Osteoblast (primary cell): Measurements from ENCODE around the gene PIK3R5. TPM values are rescaled to one million over a fixed set of nuclear protein-coding genes. Genes with fewer than 3 reads are reported as not detected.
A peak's percentile ranks its signal among the peaks of the same experiment; 100 is the strongest.

Source experiments
- DNase-seq: peaks from one replicate; pipeline ENCODE4 v3.0.0; 2011; ENCODE audit warnings: low spot score, mixed read lengths; ENCODE audit not compliant: insufficient read length; ENCODE audit errors: missing footprints
- H2AFZ ChIP-seq: 2 replicates; pipeline ENCODE4 v1.6.0; 2011; ENCODE audit warnings: mild to moderate bottlenecking, low read length
- H3K27ac ChIP-seq: 2 replicates; pipeline ENCODE4 v1.5.1; 2011; ENCODE audit warnings: mild to moderate bottlenecking, low read depth, low read length, moderate library complexity
- H3K27me3 ChIP-seq: 2 replicates; pipeline ENCODE4 v1.6.0; 2012; ENCODE audit warnings: mild to moderate bottlenecking, control low read depth, inconsistent platforms, low read length, moderate library complexity; ENCODE audit not compliant: insufficient read depth
- H3K36me3 ChIP-seq: 2 replicates; pipeline ENCODE4 v1.5.1; 2011; ENCODE audit warnings: mild to moderate bottlenecking, low read length, control low read depth, moderate library complexity; ENCODE audit not compliant: insufficient read depth
- H3K4me1 ChIP-seq: 2 replicates; pipeline ENCODE4 v1.5.1; 2011; ENCODE audit warnings: mild to moderate bottlenecking, low read length, control low read depth, moderate library complexity; ENCODE audit not compliant: insufficient read depth
- H3K4me2 ChIP-seq: 2 replicates; pipeline ENCODE4 v1.6.0; 2011; ENCODE audit warnings: mild to moderate bottlenecking, low read length; ENCODE audit not compliant: insufficient read depth
- H3K4me3 ChIP-seq: fragments of 200-600 bp; sonication (generic); 3 replicates; pipeline ENCODE4 v1.5.1; 2012; ENCODE audit warnings: mild to moderate bottlenecking, low read length, inconsistent platforms; ENCODE audit not compliant: insufficient read depth
- H3K79me2 ChIP-seq: 2 replicates; pipeline ENCODE4 v1.6.0; 2012; ENCODE audit warnings: mild to moderate bottlenecking, low read length, control low read depth, inconsistent platforms; ENCODE audit not compliant: insufficient read depth
- H3K9me3 ChIP-seq: 2 replicates; pipeline ENCODE4 v1.5.1; 2011; ENCODE audit warnings: low read depth, low read length, control low read depth
- H4K20me1 ChIP-seq: 2 replicates; pipeline ENCODE4 v1.6.0; 2012; ENCODE audit warnings: mild to moderate bottlenecking, low read length, control low read depth; ENCODE audit not compliant: insufficient read depth
- total RNA-seq: library from RNA; depleted of rRNA; stranded (reverse); fragments of >200 nt; gene quantifications from 2 replicates; pipeline ENCODE4 v1.2.3, GENCODE V29; 2012
- TF ChIP-seq, protein P1 (sequence below): IDR thresholded peaks from 2 replicates; pipeline ENCODE4 v1.5.1; 2011; ENCODE audit warnings: mild to moderate bottlenecking, low read depth, low read length, moderate library complexity; ENCODE audit errors: extremely low read depth

The PIK3R5 gene
- total RNA-seq, 1 donor = 0.36 TPM

DNA sequence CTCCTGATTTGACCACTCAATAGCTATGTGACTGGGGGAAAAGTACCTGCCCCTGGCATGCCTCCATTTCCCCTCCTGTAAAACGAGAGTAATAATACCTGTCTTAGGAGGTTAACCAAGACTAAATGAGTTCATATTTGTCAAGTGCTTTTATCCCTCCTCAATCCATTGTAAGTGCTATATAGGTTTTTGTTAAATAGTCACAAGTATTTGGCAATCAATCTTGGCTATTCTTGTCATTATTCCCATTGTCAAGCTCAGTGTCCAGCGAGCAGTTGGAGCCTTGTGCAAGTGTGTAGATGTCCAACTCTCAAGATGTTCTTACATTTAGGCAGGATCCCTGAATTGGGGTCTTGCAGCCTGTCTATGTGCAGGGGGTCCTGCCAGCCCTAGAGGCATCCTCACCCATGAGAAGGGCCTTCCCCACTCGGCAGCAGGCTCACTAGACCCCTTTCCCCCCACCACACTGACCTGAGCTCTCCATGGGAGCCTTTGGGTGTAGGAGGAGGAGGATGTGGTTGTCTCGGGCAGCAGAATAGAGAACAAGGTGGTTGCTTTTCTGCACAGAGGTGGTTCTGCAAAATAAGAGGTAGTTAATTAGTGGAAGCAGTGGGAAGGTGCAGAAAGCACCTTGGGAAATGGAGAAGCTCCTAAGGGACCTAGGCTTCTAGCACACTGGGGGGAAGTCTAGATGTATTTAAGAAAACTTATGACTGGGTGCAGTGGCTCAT is 116.0 kb downstream of the PIK3R5 start:
- TF ChIP-seq, protein P1, sequence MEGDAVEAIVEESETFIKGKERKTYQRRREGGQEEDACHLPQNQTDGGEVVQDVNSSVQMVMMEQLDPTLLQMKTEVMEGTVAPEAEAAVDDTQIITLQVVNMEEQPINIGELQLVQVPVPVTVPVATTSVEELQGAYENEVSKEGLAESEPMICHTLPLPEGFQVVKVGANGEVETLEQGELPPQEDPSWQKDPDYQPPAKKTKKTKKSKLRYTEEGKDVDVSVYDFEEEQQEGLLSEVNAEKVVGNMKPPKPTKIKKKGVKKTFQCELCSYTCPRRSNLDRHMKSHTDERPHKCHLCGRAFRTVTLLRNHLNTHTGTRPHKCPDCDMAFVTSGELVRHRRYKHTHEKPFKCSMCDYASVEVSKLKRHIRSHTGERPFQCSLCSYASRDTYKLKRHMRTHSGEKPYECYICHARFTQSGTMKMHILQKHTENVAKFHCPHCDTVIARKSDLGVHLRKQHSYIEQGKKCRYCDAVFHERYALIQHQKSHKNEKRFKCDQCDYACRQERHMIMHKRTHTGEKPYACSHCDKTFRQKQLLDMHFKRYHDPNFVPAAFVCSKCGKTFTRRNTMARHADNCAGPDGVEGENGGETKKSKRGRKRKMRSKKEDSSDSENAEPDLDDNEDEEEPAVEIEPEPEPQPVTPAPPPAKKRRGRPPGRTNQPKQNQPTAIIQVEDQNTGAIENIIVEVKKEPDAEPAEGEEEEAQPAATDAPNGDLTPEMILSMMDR = no peak
- Histone ChIP-seq H3K27me3 (no peaks in the 10 kb centered on the region), H3K27ac (no peak overlapping the region), H4K20me1 (no peaks in the 10 kb centered on the region), H3K9me3 (no peaks in the 10 kb centered on the region), H3K4me3 (no peak overlapping the region), H2AFZ (no peak overlapping the region), H3K36me3 (no peaks in the 10 kb centered on the region), H3K79me2 (no peaks in the 10 kb centered on the region), H3K4me1 (no peaks in the 10 kb centered on the region), H3K4me2 (no peak overlapping the region)
- no peak for DNase-seq

- H3K9me3 ChIP-seq = no peaks in the 10 kb centered on the region
- no peak for DNase-seq
- H3K79me2 ChIP-seq = no peaks in the 10 kb centered on the region
- H2AFZ ChIP-seq = no peak overlapping the region
- no peak overlapping the region for H3K4me3 ChIP-seq
- H3K4me1 ChIP-seq = no peaks in the 10 kb centered on the region
- H3K27me3 ChIP-seq = no peaks in the 10 kb centered on the region
- TF ChIP-seq, protein P1 = no peak
- H3K27ac ChIP-seq = no peak overlapping the region
- H4K20me1 ChIP-seq = no peaks in the 10 kb centered on the region
- H3K4me2 ChIP-seq = no peak overlapping the region
- no peaks in the 10 kb centered on the region for H3K36me3 ChIP-seq
Observed at GRCh38 chr17:8847891-8848290, 117.6 kb downstream of the PIK3R5 start.

DNA sequence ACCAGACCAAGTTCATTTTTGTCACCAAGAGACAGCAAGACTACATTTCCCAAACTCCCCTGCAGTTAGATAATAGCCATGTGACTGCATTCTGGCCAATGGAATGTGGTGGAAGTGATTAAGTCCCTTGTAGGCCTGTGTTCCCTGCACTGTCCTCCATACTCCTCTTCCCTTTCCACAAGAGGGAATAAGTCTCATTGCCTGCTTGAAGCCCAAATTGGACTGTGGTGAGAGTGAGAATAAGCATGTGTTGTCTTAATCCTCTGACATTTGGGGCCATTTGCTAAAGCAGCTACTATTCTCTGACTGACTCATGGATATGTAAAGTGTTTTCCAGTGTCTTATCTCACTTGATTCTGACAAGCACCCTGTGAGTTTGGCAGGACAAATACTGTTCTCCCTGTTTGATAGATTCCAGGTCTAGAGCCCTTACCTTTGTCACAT is 118.7 kb downstream of the PIK3R5 start:
- no peaks in the 10 kb centered on the region for H3K27me3 ChIP-seq
- TF ChIP-seq, protein P1 = no peak
- H3K9me3 ChIP-seq = no peaks in the 10 kb centered on the region
- H3K36me3 ChIP-seq = no peaks in the 10 kb centered on the region
- no peak overlapping the region for H3K4me2 ChIP-seq
- no peaks in the 10 kb centered on the region for H3K4me1 ChIP-seq
- no peak overlapping the region for H3K4me3 ChIP-seq
- no peaks in the 10 kb centered on the region for H3K79me2 ChIP-seq
- H2AFZ ChIP-seq = peak overlapping the region; percentile 73
- H4K20me1 ChIP-seq = no peaks in the 10 kb centered on the region
- no peak overlapping the region for H3K27ac ChIP-seq
- peak; percentile 90 for DNase-seq

GRCh38 chr17:8844229-8845218 is 121.0 kb downstream of the PIK3R5 start:
- H3K4me2 ChIP-seq = no peak overlapping the region
- no peaks in the 10 kb centered on the region for H4K20me1 ChIP-seq
- DNase-seq = no peak
- H3K4me1 ChIP-seq = no peaks in the 10 kb centered on the region
- no peaks in the 10 kb centered on the region for H3K36me3 ChIP-seq
- no peak overlapping the region for H3K4me3 ChIP-seq
- no peak overlapping the region for H2AFZ ChIP-seq
- no peaks in the 10 kb centered on the region for H3K79me2 ChIP-seq
- no peaks in the 10 kb centered on the region for H3K27me3 ChIP-seq
- no peaks in the 10 kb centered on the region for H3K9me3 ChIP-seq
- TF ChIP-seq, protein P1 = no peak
- H3K27ac ChIP-seq = no peak overlapping the region
